Cardiac fibroblast (primary cell): ENCODE data around the gene EDIL3.
A peak's percentile ranks its signal among the peaks of the same experiment; 100 is the strongest.
"Not testable (repeated sequence)": the region's sequence is repeated elsewhere in the genome, so short reads cannot be mapped to it uniquely, and the experiment has no call there.

Experiments
- DNase-seq, 2 donors: peaks; one replicate each; pipeline versions ENCODE4 v3.0.0 to v3.0.0-alpha.2; 2010; ENCODE audit warnings: low read depth in 2 of 2
- H3K4me3 ChIP-seq, 2 donors: replicated peaks in 1 of 2; 1 replicate in 1 of 2; 2 replicates in 1 of 2; pipeline ENCODE4 v1.5.1; 2011; ENCODE audit warnings: low read depth in 2 of 2, low read length in 2 of 2, mild to moderate bottlenecking in 2 of 2, moderate library complexity in 1 of 2
- CTCF ChIP-seq: IDR thresholded peaks from one replicate; pipeline ENCODE4 v1.5.1; 2011; ENCODE audit warnings: low read depth, mild to moderate bottlenecking, low read length, inconsistent platforms

Gene EDIL3

GRCh38 chr5:84299959-84300358, 84.7 kb downstream of the EDIL3 start:
- DNase-seq: no peak
- no peak for TF ChIP-seq CTCF
- H3K4me3 ChIP-seq: no peak overlapping the region

- no peak for TF ChIP-seq CTCF
- no peak overlapping the region for H3K4me3 ChIP-seq
- DNase-seq: no peak
These were observed 86.1 kb downstream of the EDIL3 start for GRCh38 chr5:84298628-84299027.

- not testable (repeated sequence) for H3K4me3 ChIP-seq, DNase-seq
These were observed 87.0 kb downstream of the EDIL3 start for GRCh38 chr5:84297641-84298040.

- H3K4me3 ChIP-seq: no peak overlapping the region
- TF ChIP-seq CTCF: no peak
- DNase-seq: no peak
These were observed 91.7 kb downstream of the EDIL3 start for GRCh38 chr5:84292788-84293653.

GRCh38 chr5:84292000-84292642, 92.6 kb downstream of the EDIL3 start:
- TF ChIP-seq CTCF: no peak
- DNase-seq: no peak
- no peak overlapping the region for H3K4me3 ChIP-seq

GRCh38 chr5:84290673-84291072, 94.0 kb downstream of the EDIL3 start:
- no peak for DNase-seq
- H3K4me3 ChIP-seq: no peak overlapping the region
- no peak for TF ChIP-seq CTCF

GRCh38 chr5:84290161-84290560, 94.5 kb downstream of the EDIL3 start:
- no peak for TF ChIP-seq CTCF
- DNase-seq: peak; percentile 44 to 62
- no peak overlapping the region for H3K4me3 ChIP-seq
